ENCODE data around the gene CCDC149. TPM values are rescaled to one million over a fixed set of nuclear protein-coding genes. Genes with fewer than 3 reads are reported as not detected.

The CCDC149 gene
- total RNA-seq, 2 donors from 2014 or later, result 4.9 to 5.5 TPM

DNA sequence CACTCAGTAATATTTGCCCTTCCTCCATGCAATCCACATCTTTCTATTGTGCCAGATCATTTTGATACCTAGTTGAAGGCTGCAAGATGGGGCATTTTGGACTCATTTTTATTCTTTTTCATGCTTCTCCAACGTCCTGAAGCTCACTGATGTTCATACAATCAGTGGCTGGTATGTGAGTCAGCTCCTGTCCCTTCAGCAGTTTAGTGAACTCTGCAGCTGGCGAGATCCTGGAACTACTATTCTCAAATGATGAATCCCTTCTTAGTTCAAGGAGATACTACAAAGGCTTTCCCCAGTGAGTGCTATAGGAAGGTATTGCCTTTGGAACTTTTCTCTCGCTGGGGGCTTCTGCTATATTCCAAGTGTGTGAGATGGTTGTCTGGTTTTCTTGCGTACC, 9.6 kb upstream of the CCDC149 start:
- no peaks in the 10 kb centered on the region for H3K36me3 ChIP-seq (ENCODE audit: control insufficient read depth, insufficient read depth, low read length)
- H3K4me3 Mint-ChIP-seq, result no peak overlapping the region
- DNase-seq, result no peak
- H3K4me1 ChIP-seq (ENCODE audit: control insufficient read depth, insufficient read depth, low read length), result no peaks in the 10 kb centered on the region
- H3K9ac ChIP-seq (ENCODE audit: extremely low read depth, low read length, poor library complexity, severe bottlenecking), result no peak overlapping the region
- no peak overlapping the region for H3K4me3 ChIP-seq (ENCODE audit: low read length)
- TF ChIP-seq, protein P1, sequence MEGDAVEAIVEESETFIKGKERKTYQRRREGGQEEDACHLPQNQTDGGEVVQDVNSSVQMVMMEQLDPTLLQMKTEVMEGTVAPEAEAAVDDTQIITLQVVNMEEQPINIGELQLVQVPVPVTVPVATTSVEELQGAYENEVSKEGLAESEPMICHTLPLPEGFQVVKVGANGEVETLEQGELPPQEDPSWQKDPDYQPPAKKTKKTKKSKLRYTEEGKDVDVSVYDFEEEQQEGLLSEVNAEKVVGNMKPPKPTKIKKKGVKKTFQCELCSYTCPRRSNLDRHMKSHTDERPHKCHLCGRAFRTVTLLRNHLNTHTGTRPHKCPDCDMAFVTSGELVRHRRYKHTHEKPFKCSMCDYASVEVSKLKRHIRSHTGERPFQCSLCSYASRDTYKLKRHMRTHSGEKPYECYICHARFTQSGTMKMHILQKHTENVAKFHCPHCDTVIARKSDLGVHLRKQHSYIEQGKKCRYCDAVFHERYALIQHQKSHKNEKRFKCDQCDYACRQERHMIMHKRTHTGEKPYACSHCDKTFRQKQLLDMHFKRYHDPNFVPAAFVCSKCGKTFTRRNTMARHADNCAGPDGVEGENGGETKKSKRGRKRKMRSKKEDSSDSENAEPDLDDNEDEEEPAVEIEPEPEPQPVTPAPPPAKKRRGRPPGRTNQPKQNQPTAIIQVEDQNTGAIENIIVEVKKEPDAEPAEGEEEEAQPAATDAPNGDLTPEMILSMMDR (conservative IDR thresholded peaks at IDR 0.05), result no peak
- H3K36me3 Mint-ChIP-seq (ENCODE audit: low read depth), result no peaks in the 10 kb centered on the region
- H3K27me3 ChIP-seq (ENCODE audit: control insufficient read depth, insufficient read depth, low read length, poor library complexity, severe bottlenecking), result peaks cover 22% of the 10 kb centered on the region
- peaks cover 14% of the 10 kb centered on the region for H3K4me1 Mint-ChIP-seq
- no peak overlapping the region for H3K27ac ChIP-seq (ENCODE audit: low read depth, low read length)
- H3K27me3 Mint-ChIP-seq (ENCODE audit: insufficient read depth), result peaks cover 55% of the 10 kb centered on the region
- WGBS, 2 experiments (ENCODE audit: insufficient coverage in 1 of 2, insufficient read length in 1 of 2), result 65 to 90% methylated on average over 3 to 4 of the region's 4 CpGs
- H3K9me3 Mint-ChIP-seq, result peaks cover 15% of the 10 kb centered on the region
- H3K9me3 ChIP-seq (ENCODE audit: control insufficient read depth, low read length), result peaks cover 12% of the 10 kb centered on the region
- no peak overlapping the region for H3K27ac Mint-ChIP-seq

DNA sequence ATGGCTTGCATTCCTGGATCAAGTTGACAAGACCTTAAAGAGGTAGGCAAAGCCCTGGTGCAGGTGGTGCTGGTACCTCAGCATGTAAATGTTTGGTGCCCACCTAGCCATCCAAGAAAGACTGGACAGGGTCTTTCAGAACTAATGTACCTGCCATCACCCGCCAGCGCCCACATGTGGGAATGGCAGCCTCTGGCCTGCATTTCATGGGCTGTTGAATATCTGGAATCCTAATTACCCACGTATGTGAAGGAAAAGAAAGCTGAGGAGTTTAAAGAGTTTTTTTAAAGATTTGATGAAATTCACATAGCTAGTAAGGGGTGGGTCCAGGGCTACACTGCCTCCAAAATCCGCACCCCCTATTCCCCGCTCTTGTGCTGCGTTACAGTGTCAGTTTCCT, 8.6 kb upstream of the CCDC149 start:
- Mint-ChIP-seq H3K36me3 (ENCODE audit: low read depth) (no peaks in the 10 kb centered on the region), H3K4me3 (no peak overlapping the region), H3K27ac (no peak overlapping the region), H3K27me3 (ENCODE audit: insufficient read depth) (peaks cover 47% of the 10 kb centered on the region), H3K9me3 (peaks cover 15% of the 10 kb centered on the region), H3K4me1 (peaks cover 19% of the 10 kb centered on the region)
- WGBS, 2 experiments (ENCODE audit: insufficient coverage in 1 of 2, insufficient read length in 1 of 2), result 93 to 98% methylated on average over 5 to 6 of the region's 6 CpGs
- DNase-seq, result no peak
- Histone ChIP-seq H3K27ac (ENCODE audit: low read depth, low read length) (no peak overlapping the region), H3K27me3 (ENCODE audit: control insufficient read depth, insufficient read depth, low read length, poor library complexity, severe bottlenecking) (peaks cover 13% of the 10 kb centered on the region), H3K4me1 (ENCODE audit: control insufficient read depth, insufficient read depth, low read length) (no peaks in the 10 kb centered on the region), H3K9ac (ENCODE audit: extremely low read depth, low read length, poor library complexity, severe bottlenecking) (no peak overlapping the region), H3K4me3 (ENCODE audit: low read length) (no peak overlapping the region), H3K36me3 (ENCODE audit: control insufficient read depth, insufficient read depth, low read length) (no peaks in the 10 kb centered on the region), H3K9me3 (ENCODE audit: control insufficient read depth, low read length) (peaks cover 12% of the 10 kb centered on the region)
- TF ChIP-seq, protein P1 (conservative IDR thresholded peaks at IDR 0.05), result no peak

DNA sequence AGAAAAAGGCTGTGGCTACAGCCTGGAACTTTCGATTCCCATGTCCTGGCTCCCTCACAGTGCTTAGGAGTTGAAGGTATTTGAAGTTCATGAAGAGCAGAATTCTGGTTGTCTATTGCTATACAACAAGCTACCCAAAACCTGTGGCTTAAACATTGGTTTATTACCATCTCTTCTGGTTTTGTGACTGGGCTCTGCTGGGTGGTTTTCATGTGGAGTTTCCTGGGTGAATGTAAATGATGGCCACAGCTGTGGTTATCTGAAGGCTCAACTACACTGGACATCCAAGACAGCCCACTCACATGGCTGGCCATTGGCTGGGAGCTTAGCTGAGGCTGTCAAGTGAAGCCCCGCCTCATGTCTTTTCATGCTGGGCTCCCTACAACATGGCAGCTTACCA, 7.2 kb upstream of the CCDC149 start:
- no peaks in the 10 kb centered on the region for H3K4me1 ChIP-seq (ENCODE audit: control insufficient read depth, insufficient read depth, low read length)
- no peak overlapping the region for H3K4me3 Mint-ChIP-seq
- peaks cover 23% of the 10 kb centered on the region for H3K4me1 Mint-ChIP-seq
- H3K36me3 ChIP-seq (ENCODE audit: control insufficient read depth, insufficient read depth, low read length), result no peaks in the 10 kb centered on the region
- no peak overlapping the region for H3K9ac ChIP-seq (ENCODE audit: extremely low read depth, low read length, poor library complexity, severe bottlenecking)
- 80 to 93% methylated on average over 1 to 2 of the region's 2 CpGs for WGBS, 2 experiments (ENCODE audit: insufficient coverage in 1 of 2, insufficient read length in 1 of 2)
- no peak overlapping the region for H3K4me3 ChIP-seq (ENCODE audit: low read length)
- H3K9me3 Mint-ChIP-seq, result peaks cover 15% of the 10 kb centered on the region
- DNase-seq, result no peak
- no peak overlapping the region for H3K27ac ChIP-seq (ENCODE audit: low read depth, low read length)
- H3K27me3 ChIP-seq (ENCODE audit: control insufficient read depth, insufficient read depth, low read length, poor library complexity, severe bottlenecking), result peaks cover 10% of the 10 kb centered on the region
- H3K27ac Mint-ChIP-seq, result no peak overlapping the region
- peaks cover 12% of the 10 kb centered on the region for H3K9me3 ChIP-seq (ENCODE audit: control insufficient read depth, low read length)
- peaks cover 36% of the 10 kb centered on the region for H3K27me3 Mint-ChIP-seq (ENCODE audit: insufficient read depth)
- no peaks in the 10 kb centered on the region for H3K36me3 Mint-ChIP-seq (ENCODE audit: low read depth)
- TF ChIP-seq, protein P1 (conservative IDR thresholded peaks at IDR 0.05), result no peak
